Measurements from ENCODE around the gene DYNC1I1.
"Not testable (repeated sequence)": the region's sequence is repeated elsewhere in the genome, so short reads cannot be mapped to it uniquely, and the experiment has no call there.

DYNC1I1 gene

DNA sequence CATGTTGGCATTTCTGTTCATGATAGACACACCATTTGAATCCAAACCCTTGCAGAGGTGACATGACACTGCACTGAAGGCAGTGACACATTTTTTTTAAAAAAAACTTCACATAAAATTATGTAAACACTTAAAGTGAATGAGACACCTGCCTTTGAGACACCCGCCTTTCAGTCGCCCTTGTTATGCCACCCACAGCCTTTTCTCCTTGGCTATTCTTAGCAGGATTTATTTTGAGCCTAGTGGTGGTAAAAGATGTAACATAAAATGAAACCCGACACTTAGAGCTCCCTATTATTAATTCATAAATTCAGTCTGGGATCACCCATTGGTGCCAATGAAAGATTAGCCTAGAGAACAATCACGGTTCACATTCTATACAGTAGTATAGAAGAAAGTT lies 161.3 kb downstream of the DYNC1I1 start:
- no peaks in the 10 kb centered on the region for H3K4me1 ChIP-seq (ENCODE audit: control insufficient read depth, insufficient read depth, low read length)
- no peak overlapping the region for H3K9ac ChIP-seq (ENCODE audit: low read length)
- no peak overlapping the region for H3K27ac ChIP-seq (ENCODE audit: low read depth, low read length)
- no peaks in the 10 kb centered on the region for H3K9me3 ChIP-seq (ENCODE audit: control insufficient read depth, insufficient read depth, low read depth, low read length)
- H3K27me3 ChIP-seq (ENCODE audit: control insufficient read depth, insufficient read depth, low read length), result no peaks in the 10 kb centered on the region
- H3K36me3 ChIP-seq (ENCODE audit: control insufficient read depth, insufficient read depth, low read length), result no peaks in the 10 kb centered on the region
- no peak overlapping the region for H3K4me3 ChIP-seq (ENCODE audit: low read depth, low read length)

DNA sequence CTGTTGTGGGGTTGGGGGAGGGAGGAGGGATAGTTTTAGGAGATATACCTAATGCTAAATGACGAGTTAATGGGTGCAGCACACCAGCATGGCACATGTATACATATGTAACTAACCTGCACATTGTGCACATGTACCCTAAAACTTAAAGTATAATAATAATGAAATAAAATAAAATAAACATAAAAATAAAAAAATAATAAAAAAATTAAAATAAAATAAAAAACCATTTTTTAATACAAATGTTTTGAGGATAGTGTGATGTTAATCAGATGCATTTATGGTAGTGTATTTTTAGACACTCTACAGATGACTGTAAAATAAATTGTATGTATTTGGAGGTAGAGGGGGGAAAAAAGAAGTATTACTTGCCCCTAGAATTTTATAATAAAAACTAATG lies 172.5 kb downstream of the DYNC1I1 start:
- H3K36me3 ChIP-seq (ENCODE audit: control insufficient read depth, insufficient read depth, low read length); H3K4me3 ChIP-seq (ENCODE audit: low read depth, low read length); H3K4me1 ChIP-seq (ENCODE audit: control insufficient read depth, insufficient read depth, low read length); H3K27ac ChIP-seq (ENCODE audit: low read depth, low read length); H3K9ac ChIP-seq (ENCODE audit: low read length); H3K27me3 ChIP-seq (ENCODE audit: control insufficient read depth, insufficient read depth, low read length); H3K9me3 ChIP-seq (ENCODE audit: control insufficient read depth, insufficient read depth, low read depth, low read length): not testable (repeated sequence)

DNA sequence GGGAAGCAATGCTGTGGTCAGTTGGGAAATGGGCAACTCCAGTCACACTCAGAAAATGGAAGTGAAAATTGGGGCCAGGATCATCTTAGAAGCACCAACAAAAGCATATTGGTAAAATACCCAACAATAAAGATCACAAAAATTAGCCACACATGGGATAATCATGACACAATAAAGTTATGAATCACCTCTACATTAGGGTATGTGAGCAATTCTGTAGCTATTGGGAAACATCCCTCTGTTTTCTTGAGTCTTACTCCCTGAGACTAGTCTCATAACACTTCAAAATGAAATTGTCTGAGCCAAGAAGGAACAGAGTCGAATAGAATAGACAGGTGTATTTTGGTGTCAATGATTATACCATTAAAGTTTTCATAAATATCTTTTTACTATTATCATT lies 178.3 kb downstream of the DYNC1I1 start:
- H3K9me3 ChIP-seq (ENCODE audit: control insufficient read depth, insufficient read depth, low read depth, low read length), result no peaks in the 10 kb centered on the region
- H3K27ac ChIP-seq (ENCODE audit: low read depth, low read length), result no peak overlapping the region
- H3K9ac ChIP-seq (ENCODE audit: low read length), result no peak overlapping the region
- H3K4me1 ChIP-seq (ENCODE audit: control insufficient read depth, insufficient read depth, low read length), result no peaks in the 10 kb centered on the region
- no peaks in the 10 kb centered on the region for H3K36me3 ChIP-seq (ENCODE audit: control insufficient read depth, insufficient read depth, low read length)
- no peak overlapping the region for H3K4me3 ChIP-seq (ENCODE audit: low read depth, low read length)
- H3K27me3 ChIP-seq (ENCODE audit: control insufficient read depth, insufficient read depth, low read length), result no peaks in the 10 kb centered on the region

DNA sequence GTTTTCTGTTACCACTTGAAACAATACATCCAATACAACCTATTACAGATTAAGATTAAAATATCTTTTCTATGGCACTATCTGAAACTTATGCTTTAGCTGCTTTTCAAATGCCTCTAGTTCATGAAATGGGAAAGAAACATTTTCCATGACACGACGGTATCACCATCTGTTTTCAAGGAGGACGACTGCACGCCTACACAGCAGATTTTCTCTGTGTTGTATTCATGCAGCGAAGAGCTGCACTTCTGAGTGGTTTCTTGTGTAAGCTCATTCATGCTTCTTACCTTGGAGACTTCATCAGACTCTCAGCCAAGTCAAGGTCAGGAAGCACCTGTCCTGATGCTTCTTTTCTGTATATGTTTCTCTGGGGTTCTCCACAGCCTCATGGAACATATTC lies 179.2 kb downstream of the DYNC1I1 start:
- H3K27me3 ChIP-seq (ENCODE audit: control insufficient read depth, insufficient read depth, low read length), result no peaks in the 10 kb centered on the region
- no peaks in the 10 kb centered on the region for H3K9me3 ChIP-seq (ENCODE audit: control insufficient read depth, insufficient read depth, low read depth, low read length)
- no peak overlapping the region for H3K27ac ChIP-seq (ENCODE audit: low read depth, low read length)

DNA sequence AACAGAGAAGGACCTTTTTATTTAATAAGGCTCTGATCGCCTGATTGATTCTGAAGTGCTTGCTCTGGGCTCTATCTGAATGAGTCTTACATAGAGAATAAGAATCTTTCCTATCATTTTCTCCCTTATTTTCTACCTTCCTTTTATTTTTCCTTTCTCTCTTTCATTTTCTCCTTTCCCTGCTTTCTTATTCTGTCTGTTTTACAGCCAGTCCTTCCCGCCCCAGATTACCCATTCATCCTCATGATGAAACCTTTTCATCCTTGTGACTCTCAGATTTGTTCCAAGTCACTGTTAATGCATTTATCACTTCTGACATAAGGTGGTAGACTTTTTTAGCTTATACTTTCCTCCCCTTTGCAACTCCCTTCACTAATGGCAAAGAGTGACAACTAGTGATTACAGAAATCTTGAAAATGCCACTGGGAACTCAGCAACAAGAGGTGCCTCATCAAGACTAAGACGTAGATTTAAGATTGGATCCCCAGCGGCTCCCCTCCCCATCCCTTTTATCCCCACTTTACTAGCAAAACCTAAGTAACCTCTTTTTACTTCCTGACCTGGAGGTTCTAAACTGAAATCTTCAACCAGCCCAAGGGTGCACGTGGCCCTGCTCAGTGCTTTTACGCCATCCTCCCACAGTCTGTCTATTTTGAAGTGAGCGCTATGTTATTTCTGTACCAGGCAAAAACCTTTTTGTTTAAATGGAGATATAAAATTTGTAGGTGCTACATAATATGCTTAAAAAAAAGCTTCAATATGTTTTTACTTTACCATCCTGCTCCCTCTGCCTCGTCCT lies 179.8 kb downstream of the DYNC1I1 start:
- Histone ChIP-seq H3K27ac (ENCODE audit: low read depth, low read length) (no peak overlapping the region), H3K9me3 (ENCODE audit: control insufficient read depth, insufficient read depth, low read depth, low read length) (no peaks in the 10 kb centered on the region), H3K4me1 (ENCODE audit: control insufficient read depth, insufficient read depth, low read length) (no peaks in the 10 kb centered on the region), H3K36me3 (ENCODE audit: control insufficient read depth, insufficient read depth, low read length) (no peaks in the 10 kb centered on the region), H3K4me3 (ENCODE audit: low read depth, low read length) (no peak overlapping the region), H3K27me3 (ENCODE audit: control insufficient read depth, insufficient read depth, low read length) (no peaks in the 10 kb centered on the region), H3K9ac (ENCODE audit: low read length) (no peak overlapping the region)

More for the DNA sequence above, 179.2 kb downstream of the DYNC1I1 start:
- Histone ChIP-seq H3K9ac (ENCODE audit: low read length) (no peak overlapping the region), H3K4me1 (ENCODE audit: control insufficient read depth, insufficient read depth, low read length) (no peaks in the 10 kb centered on the region), H3K36me3 (ENCODE audit: control insufficient read depth, insufficient read depth, low read length) (no peaks in the 10 kb centered on the region), H3K4me3 (ENCODE audit: low read depth, low read length) (no peak overlapping the region)

DNA sequence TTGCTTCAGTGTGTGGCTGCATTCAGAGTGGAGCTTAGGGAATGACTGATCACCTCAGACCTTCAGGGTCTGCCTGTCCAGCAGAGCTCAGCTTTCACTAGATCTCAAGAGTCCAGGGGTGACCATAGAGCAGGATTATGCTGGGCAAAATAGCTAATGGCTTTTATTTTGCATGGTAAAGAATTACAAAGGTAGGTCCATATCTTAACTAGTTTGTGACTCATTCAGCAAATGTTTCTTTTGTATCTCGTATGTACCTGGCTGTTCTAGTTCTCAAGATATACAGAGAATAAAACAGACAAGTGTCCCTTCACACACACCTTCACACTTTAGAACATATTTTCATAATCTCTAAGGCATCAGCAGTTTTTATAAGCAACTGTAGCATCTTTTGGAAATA lies 180.5 kb downstream of the DYNC1I1 start:
- no peak overlapping the region for H3K9ac ChIP-seq (ENCODE audit: low read length)
- H3K27ac ChIP-seq (ENCODE audit: low read depth, low read length), result no peak overlapping the region
- no peak overlapping the region for H3K4me3 ChIP-seq (ENCODE audit: low read depth, low read length)
- H3K36me3 ChIP-seq (ENCODE audit: control insufficient read depth, insufficient read depth, low read length), result no peaks in the 10 kb centered on the region
- H3K4me1 ChIP-seq (ENCODE audit: control insufficient read depth, insufficient read depth, low read length), result no peaks in the 10 kb centered on the region
- no peaks in the 10 kb centered on the region for H3K27me3 ChIP-seq (ENCODE audit: control insufficient read depth, insufficient read depth, low read length)
- H3K9me3 ChIP-seq (ENCODE audit: control insufficient read depth, insufficient read depth, low read depth, low read length), result no peaks in the 10 kb centered on the region

DNA sequence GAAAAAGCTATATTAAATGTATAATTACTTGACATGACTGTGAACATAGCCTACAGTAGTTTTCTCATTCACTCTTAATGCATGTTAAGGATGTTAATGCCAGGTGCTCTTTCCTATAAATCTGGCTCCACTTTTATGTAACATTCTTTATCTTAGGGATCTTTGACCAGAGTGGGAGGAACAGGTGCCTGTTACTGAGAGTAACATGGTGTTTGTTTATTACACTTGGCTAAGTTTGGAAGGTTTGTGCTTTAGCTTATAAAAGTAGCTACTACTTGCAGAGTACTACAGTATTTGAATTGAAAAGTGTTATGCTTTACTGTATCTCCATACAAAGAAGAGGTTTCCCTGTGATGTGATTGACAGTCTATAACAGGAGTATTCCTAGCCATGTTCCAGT lies 183.4 kb downstream of the DYNC1I1 start:
- Histone ChIP-seq H3K27me3 (ENCODE audit: control insufficient read depth, insufficient read depth, low read length) (no peaks in the 10 kb centered on the region), H3K36me3 (ENCODE audit: control insufficient read depth, insufficient read depth, low read length) (no peaks in the 10 kb centered on the region), H3K4me1 (ENCODE audit: control insufficient read depth, insufficient read depth, low read length) (no peaks in the 10 kb centered on the region), H3K27ac (ENCODE audit: low read depth, low read length) (no peak overlapping the region), H3K9ac (ENCODE audit: low read length) (no peak overlapping the region), H3K4me3 (ENCODE audit: low read depth, low read length) (no peak overlapping the region), H3K9me3 (ENCODE audit: control insufficient read depth, insufficient read depth, low read depth, low read length) (no peaks in the 10 kb centered on the region)

DNA sequence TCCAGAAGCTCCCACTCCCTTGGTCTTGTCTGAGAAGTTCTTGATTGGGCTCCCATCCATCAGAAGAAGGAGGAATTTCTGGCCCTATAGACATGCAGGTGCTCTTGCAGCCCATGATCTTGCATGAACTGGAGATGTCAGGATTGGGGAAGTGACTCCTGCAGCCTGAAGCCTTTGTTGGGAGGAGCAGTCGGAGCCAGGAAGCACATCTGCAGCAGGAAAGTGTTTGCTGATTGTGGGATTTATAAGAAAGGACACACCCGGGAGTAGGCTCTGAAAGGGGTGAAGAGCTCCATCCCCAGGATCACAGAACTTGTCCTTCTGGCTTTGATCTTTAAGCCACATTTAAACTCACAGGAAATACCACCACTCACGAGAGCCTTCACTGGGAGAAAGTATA lies 185.2 kb downstream of the DYNC1I1 start:
- Histone ChIP-seq H3K27ac (ENCODE audit: low read depth, low read length) (no peak overlapping the region), H3K36me3 (ENCODE audit: control insufficient read depth, insufficient read depth, low read length) (no peaks in the 10 kb centered on the region), H3K4me1 (ENCODE audit: control insufficient read depth, insufficient read depth, low read length) (no peaks in the 10 kb centered on the region)

DNA sequence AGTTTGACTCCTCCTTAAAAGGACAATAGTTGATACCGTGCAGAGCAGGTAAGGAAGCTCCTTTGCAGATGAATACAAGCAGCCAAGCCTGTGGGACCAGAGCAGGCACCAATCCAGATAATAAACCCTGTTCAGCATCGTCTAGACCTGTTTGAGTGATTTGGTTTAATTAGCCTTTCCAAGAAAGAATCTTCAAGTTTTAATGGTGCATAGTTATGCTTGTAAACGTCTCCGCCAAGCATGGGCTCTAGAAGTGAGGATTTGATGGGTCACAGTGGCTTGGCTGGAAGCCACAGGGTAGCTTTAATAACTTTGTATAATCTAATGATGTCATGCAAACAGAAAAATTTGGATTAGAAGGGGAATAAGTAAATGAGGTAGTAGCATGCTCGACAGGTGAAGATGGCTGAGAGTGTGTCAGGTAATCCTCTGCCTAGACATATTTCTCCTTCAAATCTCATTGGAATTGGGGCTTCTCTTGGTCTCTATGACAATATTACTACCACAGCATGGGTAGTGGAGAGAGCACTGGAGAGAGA lies 188.4 kb downstream of the DYNC1I1 start:
- Histone ChIP-seq H3K4me1 (ENCODE audit: control insufficient read depth, insufficient read depth, low read length) (no peaks in the 10 kb centered on the region), H3K27me3 (ENCODE audit: control insufficient read depth, insufficient read depth, low read length) (no peaks in the 10 kb centered on the region), H3K36me3 (ENCODE audit: control insufficient read depth, insufficient read depth, low read length) (no peaks in the 10 kb centered on the region)

More for the DNA sequence above, 185.2 kb downstream of the DYNC1I1 start:
- Histone ChIP-seq H3K27me3 (ENCODE audit: control insufficient read depth, insufficient read depth, low read length) (no peaks in the 10 kb centered on the region), H3K9me3 (ENCODE audit: control insufficient read depth, insufficient read depth, low read depth, low read length) (no peaks in the 10 kb centered on the region), H3K9ac (ENCODE audit: low read length) (no peak overlapping the region), H3K4me3 (ENCODE audit: low read depth, low read length) (no peak overlapping the region)

DNA sequence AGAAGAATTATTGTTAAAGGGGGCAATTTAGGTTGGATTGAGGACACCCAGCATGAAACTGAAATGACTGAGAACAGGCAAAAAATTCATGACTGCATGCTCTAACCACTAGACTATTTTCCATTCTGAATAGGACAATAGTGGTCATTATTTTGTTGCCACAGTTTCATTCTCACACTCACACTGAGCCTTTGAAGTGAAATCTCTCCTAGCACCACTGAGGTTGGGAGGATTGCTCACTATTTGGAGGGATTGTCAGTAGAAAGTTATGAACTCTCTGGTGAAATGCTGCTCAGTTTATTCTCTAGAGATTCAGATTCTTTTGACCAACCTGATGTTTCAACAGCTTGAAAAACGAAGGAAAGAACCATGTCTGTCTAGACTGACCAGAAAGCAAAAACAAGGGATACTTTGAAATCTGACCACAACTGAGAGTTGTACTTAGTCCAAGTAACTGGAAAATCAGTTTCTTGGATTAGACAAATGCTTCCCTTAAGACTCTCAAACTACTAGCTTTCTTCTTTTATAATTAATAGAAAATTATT lies 191.2 kb downstream of the DYNC1I1 start:
- no peak overlapping the region for H3K4me3 ChIP-seq (ENCODE audit: low read depth, low read length)
- no peak overlapping the region for H3K9ac ChIP-seq (ENCODE audit: low read length)
- no peak overlapping the region for H3K27ac ChIP-seq (ENCODE audit: low read depth, low read length)
- H3K4me1 ChIP-seq (ENCODE audit: control insufficient read depth, insufficient read depth, low read length), result no peaks in the 10 kb centered on the region
- H3K27me3 ChIP-seq (ENCODE audit: control insufficient read depth, insufficient read depth, low read length), result no peaks in the 10 kb centered on the region
- H3K36me3 ChIP-seq (ENCODE audit: control insufficient read depth, insufficient read depth, low read length), result no peaks in the 10 kb centered on the region
- H3K9me3 ChIP-seq (ENCODE audit: control insufficient read depth, insufficient read depth, low read depth, low read length), result no peaks in the 10 kb centered on the region

More for the DNA sequence above, 188.4 kb downstream of the DYNC1I1 start:
- H3K4me3 ChIP-seq (ENCODE audit: low read depth, low read length), result no peak overlapping the region
- no peaks in the 10 kb centered on the region for H3K9me3 ChIP-seq (ENCODE audit: control insufficient read depth, insufficient read depth, low read depth, low read length)
- no peak overlapping the region for H3K27ac ChIP-seq (ENCODE audit: low read depth, low read length)
- no peak overlapping the region for H3K9ac ChIP-seq (ENCODE audit: low read length)

DNA sequence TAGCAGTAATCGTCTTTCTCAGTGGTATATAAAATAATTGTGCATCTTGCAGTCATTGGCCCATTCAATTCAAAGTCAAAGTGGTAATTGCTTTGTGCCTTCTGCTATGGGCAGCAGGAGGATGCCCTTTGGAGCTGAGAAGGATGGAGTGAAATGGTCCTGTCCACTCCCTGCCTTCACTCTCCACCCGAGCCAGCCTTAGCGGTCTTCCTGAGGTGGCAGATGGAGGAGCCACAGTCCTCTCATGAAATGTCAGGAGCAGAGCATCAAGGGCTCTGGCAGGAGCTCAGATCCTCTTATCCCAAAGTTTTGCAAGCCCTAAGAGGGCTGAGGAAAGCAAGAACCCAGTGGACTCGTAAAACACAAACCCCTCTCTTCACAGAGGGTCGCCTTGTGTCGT lies 199.4 kb downstream of the DYNC1I1 start:
- no peak overlapping the region for H3K9ac ChIP-seq (ENCODE audit: low read length)
- no peaks in the 10 kb centered on the region for H3K36me3 ChIP-seq (ENCODE audit: control insufficient read depth, insufficient read depth, low read length)
- no peak overlapping the region for H3K27ac ChIP-seq (ENCODE audit: low read depth, low read length)
- no peaks in the 10 kb centered on the region for H3K4me1 ChIP-seq (ENCODE audit: control insufficient read depth, insufficient read depth, low read length)
- no peaks in the 10 kb centered on the region for H3K9me3 ChIP-seq (ENCODE audit: control insufficient read depth, insufficient read depth, low read depth, low read length)
- no peaks in the 10 kb centered on the region for H3K27me3 ChIP-seq (ENCODE audit: control insufficient read depth, insufficient read depth, low read length)
- H3K4me3 ChIP-seq (ENCODE audit: low read depth, low read length), result no peak overlapping the region

All from HUES6 (cell line).